ENCODE data around the gene MYOM1.
A peak's percentile ranks its signal among the peaks of the same experiment; 100 is the strongest.

The MYOM1 gene
- total RNA-seq: 7.9 reads per million, percentile 27 among the genes with 10 or more reads in this experiment

- no peak for DNase-seq
These were observed at the start of gene MYOM1 for GRCh38 chr18:3219631-3220335. TSS of gene MYOM1 (minus strand) at chr18:3219968. CDS start at chr18:3215223, 4,745 bp downstream.

- DNase-seq: no peak
These were observed 49.6 kb upstream of the MYOM1 start for GRCh38 chr18:3269241-3269913.

GRCh38 chr18:3268306-3268705, 48.5 kb upstream of the MYOM1 start:
- DNase-seq: no peak

GRCh38 chr18:3266062-3266608, 46.4 kb upstream of the MYOM1 start:
- no peak for DNase-seq

- no peak for DNase-seq
These were observed 45.8 kb upstream of the MYOM1 start for GRCh38 chr18:3265564-3266033.

GRCh38 chr18:3264362-3264761, 44.6 kb upstream of the MYOM1 start:
- no peak for DNase-seq

- DNase-seq: no peak
These were observed 43.4 kb upstream of the MYOM1 start for GRCh38 chr18:3263132-3263700.

- peak; percentile 31 for DNase-seq
These were observed 42.7 kb upstream of the MYOM1 start for GRCh38 chr18:3262234-3263131.

GRCh38 chr18:3261373-3262233, 41.8 kb upstream of the MYOM1 start, which contains the start of gene MYL12B:
TSS of gene MYL12B (plus strand) at chr18:3262133. CDS start at chr18:3272899, 10,766 bp downstream.
- peak; percentile 74 for DNase-seq

- DNase-seq: no peak
These were observed 41.2 kb upstream of the MYOM1 start for GRCh38 chr18:3260995-3261372.

- no peak for DNase-seq
These were observed 37.9 kb upstream of the MYOM1 start for GRCh38 chr18:3257627-3258120.

- DNase-seq: no peak
These were observed 37.2 kb upstream of the MYOM1 start for GRCh38 chr18:3256693-3257626.

GRCh38 chr18:3255611-3256165, 35.9 kb upstream of the MYOM1 start:
- no peak for DNase-seq

GRCh38 chr18:3254725-3255124, 35.0 kb upstream of the MYOM1 start:
- DNase-seq: no peak

- no peak for DNase-seq
These were observed 33.1 kb upstream of the MYOM1 start for GRCh38 chr18:3252843-3253242.

- DNase-seq: no peak
These were observed 32.2 kb upstream of the MYOM1 start for GRCh38 chr18:3251963-3252277.

GRCh38 chr18:3251249-3251962, 31.6 kb upstream of the MYOM1 start:
- DNase-seq: no peak

- no peak for DNase-seq
These were observed 30.7 kb upstream of the MYOM1 start for GRCh38 chr18:3250237-3251107.
